GM19351 (cell line): Measurements from ENCODE around the gene JAG2.
A peak's percentile ranks its signal among the peaks of the same experiment; 100 is the strongest.

Source experiments
- ATAC-seq: cut with Tn5 transposase; IDR thresholded peaks from one replicate; pipeline ENCODE4 v1.9.1; 2021; ENCODE audit warnings: mild to moderate bottlenecking, moderate library complexity; ENCODE audit not compliant: unreplicated experiment

JAG2 gene

GRCh38 chr14:105094193-105094907 is 74.2 kb downstream of the JAG2 start:
- ATAC-seq: no peak

GRCh38 chr14:105093431-105094192 is 75.0 kb downstream of the JAG2 start:
- peak; percentile 60 for ATAC-seq

DNA sequence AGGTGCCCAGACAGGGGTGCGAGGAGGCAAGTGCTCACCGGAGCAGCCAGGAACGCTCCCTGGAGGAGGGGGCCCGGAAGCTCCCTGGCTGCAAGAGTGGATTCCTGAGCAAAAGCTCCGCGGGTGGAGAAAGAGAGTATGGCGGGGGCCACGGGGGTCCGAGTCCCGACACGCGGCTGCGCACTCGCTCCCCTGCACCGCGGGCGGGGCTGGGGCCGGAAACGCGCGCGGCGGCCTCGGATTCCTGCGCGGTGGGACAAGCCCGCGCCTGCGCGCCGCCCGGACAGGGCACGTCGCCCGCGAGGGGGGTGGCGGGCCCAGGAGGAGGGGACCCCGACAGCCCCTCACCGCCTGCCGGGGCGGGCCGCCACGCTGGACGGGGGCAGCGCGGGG is 75.5 kb downstream of the JAG2 start:
- peak; percentile 37 for ATAC-seq

- no peak for ATAC-seq
These were observed 76.2 kb downstream of the JAG2 start for GRCh38 chr14:105092171-105093037.

DNA sequence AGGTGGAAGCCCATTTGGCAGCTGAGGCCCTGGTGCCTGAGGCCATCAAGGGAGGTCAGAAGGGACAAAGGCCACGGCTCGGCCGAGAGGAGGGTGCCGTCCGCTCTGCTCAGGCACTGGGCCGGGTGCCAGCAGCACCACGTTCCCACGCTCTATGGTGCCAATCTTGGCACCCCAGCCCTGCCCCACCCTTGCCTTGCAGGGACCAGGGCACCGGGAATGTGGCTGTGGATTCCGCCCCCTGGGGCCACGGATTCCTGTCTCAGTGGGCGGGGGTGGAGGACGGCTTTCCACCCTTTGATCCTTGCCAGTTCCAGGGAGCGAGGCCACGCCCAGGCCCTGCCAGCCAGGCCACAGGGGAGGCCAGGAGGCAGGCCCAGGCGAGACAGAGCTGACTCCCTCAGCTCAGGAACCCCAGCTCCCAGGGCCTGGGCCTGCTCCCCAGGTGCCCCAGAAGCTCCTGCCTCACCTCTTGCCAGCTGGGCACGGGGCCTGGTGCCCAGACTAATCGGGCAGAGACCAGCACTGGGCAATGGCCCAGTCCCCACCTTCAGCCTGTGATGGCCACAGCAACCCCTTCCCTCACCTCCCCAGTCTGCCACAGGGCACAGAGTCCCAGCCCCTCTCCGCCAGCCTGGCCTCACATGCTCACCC is 76.9 kb downstream of the JAG2 start:
- no peak for ATAC-seq

GRCh38 chr14:105091054-105091516 is 77.5 kb downstream of the JAG2 start:
- ATAC-seq: no peak
